IMR-90 (cell line): ENCODE results near the gene ZFR2. TPM values are rescaled to one million over a fixed set of nuclear protein-coding genes. Genes with fewer than 3 reads are reported as not detected.

Source experiments
- ATAC-seq: fragments of 200-7000 bp; cut with Tn5 transposase; 2 replicates; pipeline ENCODE4 v1.9.1; 2020; ENCODE audit warnings: low read depth, mild to moderate bottlenecking, moderate library complexity
- BruUV-seq: library from RNA; stranded (reverse); fragments of 400-500 nt; replicated peaks from 2 replicates; lab custom pipeline; 2021; lab: Mats Ljungman, UMichigan
- CTCF ChIA-PET: fragments of 300-600 bp; formaldehyde crosslinking; extraction: SDS; loops from one replicate; lab custom pipeline; 2021; ENCODE audit warnings: antibody characterized with exemption; lab: Yijun Ruan, JAX
- POLR2A ChIA-PET: fragments of 300-600 bp; sonication (Branson Sonifier 250); formaldehyde crosslinking; loops from one replicate; lab custom pipeline; 2022; ENCODE audit warnings: antibody characterized with exemption; ENCODE audit not compliant: unreplicated experiment; lab: Charles Lee
- DNase-seq: peaks from one replicate; pipeline ENCODE4 v3.0.0; 2013
- H2AFZ ChIP-seq: replicated peaks from 2 replicates; pipeline ENCODE3; 2013; ENCODE audit warnings: low read length, mild to moderate bottlenecking; ENCODE audit not compliant: poor library complexity
- H2AK5ac ChIP-seq: 2 replicates; pipeline ENCODE4 v1.6.1; 2013; ENCODE audit warnings: low read depth, low read length, inconsistent platforms
- H2AK9ac ChIP-seq: replicated peaks from 2 replicates; pipeline ENCODE3; 2013; ENCODE audit warnings: mild to moderate bottlenecking, low read depth, low read length, moderate library complexity; ENCODE audit not compliant: poor library complexity
- H2BK120ac ChIP-seq: 2 replicates; pipeline ENCODE4 v1.6.1; 2013; ENCODE audit warnings: low read depth, low read length, inconsistent platforms
- H2BK15ac ChIP-seq: 3 replicates; pipeline ENCODE4 v1.6.1; 2013; ENCODE audit warnings: low read depth, low read length, inconsistent platforms
- H2BK20ac ChIP-seq: 2 replicates; pipeline ENCODE4 v1.6.1; 2013; ENCODE audit warnings: low read depth, mild to moderate bottlenecking, inconsistent platforms, low read length, moderate library complexity
- H2BK5ac ChIP-seq: 2 replicates; pipeline ENCODE4 v1.6.1; 2013; ENCODE audit warnings: mild to moderate bottlenecking, low read depth, low read length, inconsistent platforms; ENCODE audit not compliant: poor library complexity, severe bottlenecking
- H3K14ac ChIP-seq: replicated peaks from 2 replicates; pipeline ENCODE4 v1.6.1; 2013; ENCODE audit warnings: low read depth, low read length, inconsistent platforms
- H3K18ac ChIP-seq: 2 replicates; pipeline ENCODE4 v1.6.1; 2013; ENCODE audit warnings: low read depth, low read length, control low read depth
- H3K23ac ChIP-seq: 2 replicates; pipeline ENCODE4 v1.6.1; 2013; ENCODE audit warnings: low read depth, low read length, inconsistent platforms
- H3K27ac ChIP-seq: 2 replicates; pipeline ENCODE4 v1.5.1; 2013; ENCODE audit warnings: mild to moderate bottlenecking, control low read depth, low read length; ENCODE audit not compliant: insufficient read depth
- H3K27me3 ChIP-seq: 2 replicates; pipeline ENCODE4 v1.6.1; 2013; ENCODE audit warnings: low read length; ENCODE audit not compliant: control insufficient read depth, insufficient read depth
- H3K36me3 ChIP-seq: 2 replicates; pipeline ENCODE4 v1.6.1; 2013; ENCODE audit warnings: low read length, mixed read lengths; ENCODE audit not compliant: control insufficient read depth, insufficient read depth
- H3K4ac ChIP-seq: 2 replicates; pipeline ENCODE4 v1.6.1; 2013; ENCODE audit warnings: low read depth, low read length, inconsistent platforms
- H3K4me1 ChIP-seq: 2 replicates; pipeline ENCODE4 v1.6.1; 2013; ENCODE audit warnings: low read length, mixed read lengths; ENCODE audit not compliant: control insufficient read depth, insufficient read depth
- H3K4me2 ChIP-seq: 2 replicates; pipeline ENCODE4 v1.6.1; 2013; ENCODE audit warnings: low read depth, mild to moderate bottlenecking, control low read depth, low read length, moderate library complexity
- H3K4me3 ChIP-seq: 2 replicates; pipeline ENCODE4 v1.5.1; 2013; ENCODE audit warnings: low read depth, mild to moderate bottlenecking, control low read depth, low read length, moderate library complexity; ENCODE audit not compliant: insufficient read depth
- H3K56ac ChIP-seq: 2 replicates; pipeline ENCODE4 v1.6.1; 2013; ENCODE audit warnings: low read length, inconsistent platforms; ENCODE audit not compliant: insufficient read depth; ENCODE audit errors: extremely low read depth
- H3K79me1 ChIP-seq, 2 experiments: 2 replicates each; pipeline ENCODE4 v1.6.1; 2013; ENCODE audit warnings: low read length in 2 of 2, inconsistent platforms in 1 of 2, low read depth in 1 of 2
- H3K9ac ChIP-seq: 2 replicates; pipeline ENCODE4 v1.6.1; 2013; ENCODE audit warnings: low read depth, low read length, control low read depth
- H3K9me1 ChIP-seq: 2 replicates; pipeline ENCODE4 v1.6.1; 2013; ENCODE audit warnings: low read length, inconsistent platforms; ENCODE audit not compliant: insufficient read depth
- H3K9me3 ChIP-seq: 2 replicates; pipeline ENCODE4 v1.6.1; 2013; ENCODE audit warnings: low read length; ENCODE audit not compliant: control insufficient read depth, insufficient read depth
- H4K20me1 ChIP-seq: 2 replicates; pipeline ENCODE4 v1.6.1; 2013; ENCODE audit warnings: low read length, inconsistent platforms; ENCODE audit not compliant: insufficient read depth
- H4K5ac ChIP-seq: 2 replicates; pipeline ENCODE4 v1.6.1; 2013; ENCODE audit warnings: mild to moderate bottlenecking, low read depth, low read length, control low read depth
- H4K8ac ChIP-seq, 2 experiments: 2 replicates each; pipeline ENCODE4 v1.6.1; 2013; ENCODE audit warnings: low read depth in 2 of 2, low read length in 2 of 2, control low read depth in 1 of 2, inconsistent platforms in 1 of 2
- H4K91ac ChIP-seq: 2 replicates; pipeline ENCODE4 v1.6.1; 2013; ENCODE audit warnings: low read depth, low read length, inconsistent platforms; ENCODE audit not compliant: insufficient read depth
- CTCF ChIP-seq: conservative IDR thresholded peaks from 2 replicates; pipeline ENCODE4 v1.5.1; 2012; ENCODE audit warnings: mild to moderate bottlenecking, low read depth, low read length, improper control_type of control experiment
- ELK1 ChIP-seq: fragments of 150-350 bp; IDR thresholded peaks from 2 replicates; pipeline ENCODE4 v1.6.1; 2016; ENCODE audit warnings: low read depth, mild to moderate bottlenecking, low read length, moderate library complexity, borderline replicate concordance
- WGBS, 2 experiments: methylation state at CpG; one replicate each; pipeline versions ENCODE4 v1.1.5 to v1.1.7; 2013; ENCODE audit warnings: missing lambda C conversion rate in 2 of 2; ENCODE audit not compliant: insufficient read length in 1 of 2; ENCODE audit errors: extremely low coverage in 2 of 2; 5-methylcytosine and 5-hydroxymethylcytosine counted together
- dilution Hi-C: fragments of 300-500 bp; cut with HindIII; formaldehyde crosslinking; loops from one replicate; pipeline ENCODE4 v1.14.3; 2018; ENCODE audit warnings: low sequenced_read_pairs; ENCODE audit not compliant: unreplicated experiment
- in situ Hi-C: fragments of 300-500 bp; cut with MboI; formaldehyde crosslinking; loops from 3 replicates; pipeline ENCODE4 v1.14.3; 2019; ENCODE audit warnings: low sequenced_read_pairs, inconsistent platforms, mixed read lengths
- intact Hi-C: fragments of 100-400 bp; cut with micrococcal nuclease; formaldehyde crosslinking; loops from 2 replicates; pipeline ENCODE4 v1.10.0; 2022
- polyA plus RNA-seq, 3 experiments: library from polyadenylated mRNA; depleted of rRNA; stranded (reverse); fragments of >200 nt; gene quantifications; 2 replicates each; pipeline ENCODE4 v1.2.3, GENCODE V29; 2012; ENCODE audit warnings: low replicate concordance in 1 of 3
- total RNA-seq: library from RNA; depleted of rRNA; stranded (reverse); fragments of >200 nt; gene quantifications from 2 replicates; pipeline ENCODE4 v1.2.3, GENCODE V29; 2012

ZFR2 gene
- total and polyA plus RNA-seq, 2 of the 4 experiments (the other 2 are of a cell fraction): 0.19 TPM; not detected in 1

- H3K56ac ChIP-seq: no peak overlapping the region
- H3K23ac ChIP-seq: no peak overlapping the region
- no peak overlapping the region for H3K4me2 ChIP-seq
- no peak overlapping the region for H3K4me3 ChIP-seq
- H3K4ac ChIP-seq: no peak overlapping the region
- H3K9ac ChIP-seq: no peak overlapping the region
- POLR2A ChIA-PET: no interaction called here
- H3K18ac ChIP-seq: no peak overlapping the region
- no peak overlapping the region for H2BK5ac ChIP-seq
- no TSS peak for BruUV-seq
- DNase-seq (no peak), ATAC-seq (no peak)
- H3K9me3 ChIP-seq: peaks cover 24% of the 10 kb centered on the region
- dilution Hi-C loops: no loop called here
- no peak overlapping the region for H2AFZ ChIP-seq
- H2BK15ac ChIP-seq: no peak overlapping the region
- intact Hi-C loops: no loop called here
- CTCF ChIA-PET: no interaction called here
- no peak overlapping the region for H4K8ac ChIP-seq
- no peak overlapping the region for H2AK5ac ChIP-seq
- H3K9me1 ChIP-seq: no peaks in the 10 kb centered on the region
- in situ Hi-C loops: no loop called here
- peaks cover 21% of the 10 kb centered on the region for H3K27me3 ChIP-seq
- TF ChIP-seq ELK1 (no peak), CTCF (0 out of 2 replicates have a peak, but pooled peaks have one; percentile 8)
- no peak overlapping the region for H2BK20ac ChIP-seq
- WGBS, 2 experiments: 56% methylated on average over 18 of the region's 49 CpGs; no CpG with 5 or more reads in 1 of the 2 experiments
- H3K79me1 ChIP-seq: no peaks in the 10 kb centered on the region
- no peak overlapping the region for H2AK9ac ChIP-seq
- no peak overlapping the region for H3K14ac ChIP-seq
- H4K20me1 ChIP-seq: no peaks in the 10 kb centered on the region
- no peak overlapping the region for H4K5ac ChIP-seq
- no peaks in the 10 kb centered on the region for H3K4me1 ChIP-seq
- no peaks in the 10 kb centered on the region for H3K36me3 ChIP-seq
- H2BK120ac ChIP-seq: no peak overlapping the region
- no peak overlapping the region for H3K27ac ChIP-seq
- no peak overlapping the region for H4K91ac ChIP-seq
Observed at GRCh38 chr19:3783660-3784584, 84.9 kb downstream of the ZFR2 start.
